IMR-90 (cell line): ENCODE data around the gene VWDE. TPM values are rescaled to one million over a fixed set of nuclear protein-coding genes. Genes with fewer than 3 reads are reported as not detected.

Experiments used
- ATAC-seq: fragments of 200-7000 bp; cut with Tn5 transposase; 2 replicates; pipeline ENCODE4 v1.9.1; 2020; ENCODE audit warnings: low read depth, mild to moderate bottlenecking, moderate library complexity
- BruUV-seq: library from RNA; stranded (reverse); fragments of 400-500 nt; replicated peaks from 2 replicates; lab custom pipeline; 2021; lab: Mats Ljungman, UMichigan
- CTCF ChIA-PET: fragments of 300-600 bp; formaldehyde crosslinking; extraction: SDS; loops from one replicate; lab custom pipeline; 2021; ENCODE audit warnings: antibody characterized with exemption; lab: Yijun Ruan, JAX
- POLR2A ChIA-PET: fragments of 300-600 bp; sonication (Branson Sonifier 250); formaldehyde crosslinking; loops from one replicate; lab custom pipeline; 2022; ENCODE audit warnings: antibody characterized with exemption; ENCODE audit not compliant: unreplicated experiment; lab: Charles Lee
- DNase-seq: peaks from one replicate; pipeline ENCODE4 v3.0.0; 2013
- H2AFZ ChIP-seq: replicated peaks from 2 replicates; pipeline ENCODE3; 2013; ENCODE audit warnings: low read length, mild to moderate bottlenecking; ENCODE audit not compliant: poor library complexity
- H2AK5ac ChIP-seq: 2 replicates; pipeline ENCODE4 v1.6.1; 2013; ENCODE audit warnings: low read depth, low read length, inconsistent platforms
- H2AK9ac ChIP-seq: replicated peaks from 2 replicates; pipeline ENCODE3; 2013; ENCODE audit warnings: mild to moderate bottlenecking, low read depth, low read length, moderate library complexity; ENCODE audit not compliant: poor library complexity
- H2BK120ac ChIP-seq: 2 replicates; pipeline ENCODE4 v1.6.1; 2013; ENCODE audit warnings: low read depth, low read length, inconsistent platforms
- H2BK15ac ChIP-seq: 3 replicates; pipeline ENCODE4 v1.6.1; 2013; ENCODE audit warnings: low read depth, low read length, inconsistent platforms
- H2BK20ac ChIP-seq: 2 replicates; pipeline ENCODE4 v1.6.1; 2013; ENCODE audit warnings: low read depth, mild to moderate bottlenecking, inconsistent platforms, low read length, moderate library complexity
- H2BK5ac ChIP-seq: 2 replicates; pipeline ENCODE4 v1.6.1; 2013; ENCODE audit warnings: mild to moderate bottlenecking, low read depth, low read length, inconsistent platforms; ENCODE audit not compliant: poor library complexity, severe bottlenecking
- H3K14ac ChIP-seq: replicated peaks from 2 replicates; pipeline ENCODE4 v1.6.1; 2013; ENCODE audit warnings: low read depth, low read length, inconsistent platforms
- H3K18ac ChIP-seq: 2 replicates; pipeline ENCODE4 v1.6.1; 2013; ENCODE audit warnings: low read depth, low read length, control low read depth
- H3K23ac ChIP-seq: 2 replicates; pipeline ENCODE4 v1.6.1; 2013; ENCODE audit warnings: low read depth, low read length, inconsistent platforms
- H3K27ac ChIP-seq: 2 replicates; pipeline ENCODE4 v1.5.1; 2013; ENCODE audit warnings: mild to moderate bottlenecking, control low read depth, low read length; ENCODE audit not compliant: insufficient read depth
- H3K27me3 ChIP-seq: 2 replicates; pipeline ENCODE4 v1.6.1; 2013; ENCODE audit warnings: low read length; ENCODE audit not compliant: control insufficient read depth, insufficient read depth
- H3K36me3 ChIP-seq: 2 replicates; pipeline ENCODE4 v1.6.1; 2013; ENCODE audit warnings: low read length, mixed read lengths; ENCODE audit not compliant: control insufficient read depth, insufficient read depth
- H3K4ac ChIP-seq: 2 replicates; pipeline ENCODE4 v1.6.1; 2013; ENCODE audit warnings: low read depth, low read length, inconsistent platforms
- H3K4me1 ChIP-seq: 2 replicates; pipeline ENCODE4 v1.6.1; 2013; ENCODE audit warnings: low read length, mixed read lengths; ENCODE audit not compliant: control insufficient read depth, insufficient read depth
- H3K4me2 ChIP-seq: 2 replicates; pipeline ENCODE4 v1.6.1; 2013; ENCODE audit warnings: low read depth, mild to moderate bottlenecking, control low read depth, low read length, moderate library complexity
- H3K4me3 ChIP-seq: 2 replicates; pipeline ENCODE4 v1.5.1; 2013; ENCODE audit warnings: low read depth, mild to moderate bottlenecking, control low read depth, low read length, moderate library complexity; ENCODE audit not compliant: insufficient read depth
- H3K56ac ChIP-seq: 2 replicates; pipeline ENCODE4 v1.6.1; 2013; ENCODE audit warnings: low read length, inconsistent platforms; ENCODE audit not compliant: insufficient read depth; ENCODE audit errors: extremely low read depth
- H3K79me1 ChIP-seq, 2 experiments: 2 replicates each; pipeline ENCODE4 v1.6.1; 2013; ENCODE audit warnings: low read length in 2 of 2, inconsistent platforms in 1 of 2, low read depth in 1 of 2
- H3K9ac ChIP-seq: 2 replicates; pipeline ENCODE4 v1.6.1; 2013; ENCODE audit warnings: low read depth, low read length, control low read depth
- H3K9me1 ChIP-seq: 2 replicates; pipeline ENCODE4 v1.6.1; 2013; ENCODE audit warnings: low read length, inconsistent platforms; ENCODE audit not compliant: insufficient read depth
- H3K9me3 ChIP-seq: 2 replicates; pipeline ENCODE4 v1.6.1; 2013; ENCODE audit warnings: low read length; ENCODE audit not compliant: control insufficient read depth, insufficient read depth
- H4K20me1 ChIP-seq: 2 replicates; pipeline ENCODE4 v1.6.1; 2013; ENCODE audit warnings: low read length, inconsistent platforms; ENCODE audit not compliant: insufficient read depth
- H4K5ac ChIP-seq: 2 replicates; pipeline ENCODE4 v1.6.1; 2013; ENCODE audit warnings: mild to moderate bottlenecking, low read depth, low read length, control low read depth
- H4K8ac ChIP-seq, 2 experiments: 2 replicates each; pipeline ENCODE4 v1.6.1; 2013; ENCODE audit warnings: low read depth in 2 of 2, low read length in 2 of 2, control low read depth in 1 of 2, inconsistent platforms in 1 of 2
- H4K91ac ChIP-seq: 2 replicates; pipeline ENCODE4 v1.6.1; 2013; ENCODE audit warnings: low read depth, low read length, inconsistent platforms; ENCODE audit not compliant: insufficient read depth
- CHD1 ChIP-seq: IDR thresholded peaks from 2 replicates; pipeline ENCODE4 v1.6.1; 2012; ENCODE audit warnings: low read depth, low read length, improper control_type of control experiment
- MAFK ChIP-seq: IDR thresholded peaks from 2 replicates; pipeline ENCODE4 v1.6.1; 2012; ENCODE audit warnings: low read depth, low read length, improper control_type of control experiment
- MAZ ChIP-seq: IDR thresholded peaks from 2 replicates; pipeline ENCODE4 v1.6.1; 2012; ENCODE audit warnings: low read depth, mild to moderate bottlenecking, low read length, improper control_type of control experiment, moderate library complexity, borderline replicate concordance
- MXI1 ChIP-seq: IDR thresholded peaks from 2 replicates; pipeline ENCODE4 v1.6.1; 2012; ENCODE audit warnings: low read depth, mild to moderate bottlenecking, low read length, moderate library complexity, borderline replicate concordance
- RAD21 ChIP-seq: IDR thresholded peaks from 2 replicates; pipeline ENCODE4 v1.6.1; 2012; ENCODE audit warnings: low read length, improper control_type of control experiment
- RCOR1 ChIP-seq: IDR thresholded peaks from 2 replicates; pipeline ENCODE4 v1.6.1; 2012; ENCODE audit warnings: mild to moderate bottlenecking, low read length, improper control_type of control experiment; ENCODE audit not compliant: insufficient replicate concordance
- SMC3 ChIP-seq: fragments of 150-350 bp; IDR thresholded peaks from 2 replicates; pipeline ENCODE4 v1.6.1; 2016; ENCODE audit warnings: low read depth, mild to moderate bottlenecking, antibody characterized with exemption, low read length, moderate library complexity
- USF2 ChIP-seq: fragments of 150-350 bp; IDR thresholded peaks from 2 replicates; pipeline ENCODE4 v1.6.1; 2017; ENCODE audit warnings: mild to moderate bottlenecking, antibody characterized with exemption, low read length, low read depth
- WGBS, 2 experiments: methylation state at CpG; one replicate each; pipeline versions ENCODE4 v1.1.5 to v1.1.7; 2013; ENCODE audit warnings: missing lambda C conversion rate in 2 of 2; ENCODE audit not compliant: insufficient read length in 1 of 2; ENCODE audit errors: extremely low coverage in 2 of 2; 5-methylcytosine and 5-hydroxymethylcytosine counted together
- dilution Hi-C: fragments of 300-500 bp; cut with HindIII; formaldehyde crosslinking; loops from one replicate; pipeline ENCODE4 v1.14.3; 2018; ENCODE audit warnings: low sequenced_read_pairs; ENCODE audit not compliant: unreplicated experiment
- in situ Hi-C: fragments of 300-500 bp; cut with MboI; formaldehyde crosslinking; loops from 3 replicates; pipeline ENCODE4 v1.14.3; 2019; ENCODE audit warnings: low sequenced_read_pairs, inconsistent platforms, mixed read lengths
- intact Hi-C: fragments of 100-400 bp; cut with micrococcal nuclease; formaldehyde crosslinking; loops from 2 replicates; pipeline ENCODE4 v1.10.0; 2022
- polyA plus RNA-seq, 3 experiments: library from polyadenylated mRNA; depleted of rRNA; stranded (reverse); fragments of >200 nt; gene quantifications; 2 replicates each; pipeline ENCODE4 v1.2.3, GENCODE V29; 2012; ENCODE audit warnings: low replicate concordance in 1 of 3
- total RNA-seq: library from RNA; depleted of rRNA; stranded (reverse); fragments of >200 nt; gene quantifications from 2 replicates; pipeline ENCODE4 v1.2.3, GENCODE V29; 2012

VWDE gene
- total and polyA plus RNA-seq, 2 of the 4 experiments (the other 2 are of a cell fraction): 0.05 to 0.18 TPM

GRCh38 chr7:12323415-12323814, 80.2 kb downstream of the VWDE start:
- H4K8ac ChIP-seq: no peak overlapping the region
- no peak overlapping the region for H3K56ac ChIP-seq
- no peak for DNase-seq
- no peak overlapping the region for H3K9ac ChIP-seq
- intact Hi-C loops (no loop called here), dilution Hi-C loops (no loop called here), in situ Hi-C loops (loop anchor here (5.0 to 25.0 kb wide), 3 partner anchors 256 to 886 kb away; no protein-coding TSS in a partner anchor)
- H3K79me1 ChIP-seq: no peaks in the 10 kb centered on the region
- H2AFZ ChIP-seq: no peak overlapping the region
- no peaks in the 10 kb centered on the region for H3K36me3 ChIP-seq
- no peaks in the 10 kb centered on the region for H4K20me1 ChIP-seq
- H3K9me1 ChIP-seq: no peaks in the 10 kb centered on the region
- no peak overlapping the region for H3K4ac ChIP-seq
- TF ChIP-seq RAD21: no peak
- TF ChIP-seq SMC3: no peak
- TF ChIP-seq MAFK: no peak
- no peak for TF ChIP-seq CHD1
- TF ChIP-seq RCOR1: no peak
- no peak for TF ChIP-seq MXI1
- no peak for TF ChIP-seq MAZ
- no peak for TF ChIP-seq USF2
- H2BK120ac ChIP-seq: no peak overlapping the region
- no CpG with 5 or more reads among the region's 10 CpGs for WGBS, 2 experiments
- no peak overlapping the region for H3K27ac ChIP-seq
- no peak overlapping the region for H2BK15ac ChIP-seq
- no peak overlapping the region for H4K91ac ChIP-seq
- H2BK20ac ChIP-seq: no peak overlapping the region
- H2AK9ac ChIP-seq: no peak overlapping the region
- H3K4me2 ChIP-seq: no peak overlapping the region
- ATAC-seq: no peak
- no peak overlapping the region for H2BK5ac ChIP-seq
- no peaks in the 10 kb centered on the region for H3K9me3 ChIP-seq
- no peaks in the 10 kb centered on the region for H3K27me3 ChIP-seq
- no peak overlapping the region for H3K4me3 ChIP-seq
- no peak overlapping the region for H4K5ac ChIP-seq
- H3K18ac ChIP-seq: no peak overlapping the region
- CTCF ChIA-PET: no interaction called here
- H2AK5ac ChIP-seq: no peak overlapping the region
- no TSS peak for BruUV-seq
- POLR2A ChIA-PET: no interaction called here
- no peak overlapping the region for H3K23ac ChIP-seq
- no peaks in the 10 kb centered on the region for H3K4me1 ChIP-seq
- no peak overlapping the region for H3K14ac ChIP-seq
